ENCODE results near the gene BBC3. TPM values are rescaled to one million over a fixed set of nuclear protein-coding genes. Genes with fewer than 3 reads are reported as not detected.
"Not testable (repeated sequence)": the region's sequence is repeated elsewhere in the genome, so short reads cannot be mapped to it uniquely, and the experiment has no call there.

Gene BBC3
- total and polyA plus RNA-seq, 5 donors, result 2.1 to 4.3 (median 3.8) TPM

GRCh38 chr19:47271949-47272348, 41.0 kb upstream of the BBC3 start:
- ATAC-seq (no peak), DNase-seq (no peak)
- WGBS, result 71% methylated on average over 6 of the region's 6 CpGs
- Histone ChIP-seq H3K4me3 (ENCODE audit: low read length) (no peak overlapping the region), H3K4me1 (ENCODE audit: control insufficient read depth, insufficient read depth, low read length) (no peaks in the 10 kb centered on the region), H3K9me3 (ENCODE audit: control insufficient read depth, low read length) (no peaks in the 10 kb centered on the region), H3K27me3 (ENCODE audit: control insufficient read depth, insufficient read depth) (no peaks in the 10 kb centered on the region), H3K27ac (ENCODE audit: low read length) (no peak overlapping the region)
- intact Hi-C loops (cut with DNase I), result no loop called here

DNA sequence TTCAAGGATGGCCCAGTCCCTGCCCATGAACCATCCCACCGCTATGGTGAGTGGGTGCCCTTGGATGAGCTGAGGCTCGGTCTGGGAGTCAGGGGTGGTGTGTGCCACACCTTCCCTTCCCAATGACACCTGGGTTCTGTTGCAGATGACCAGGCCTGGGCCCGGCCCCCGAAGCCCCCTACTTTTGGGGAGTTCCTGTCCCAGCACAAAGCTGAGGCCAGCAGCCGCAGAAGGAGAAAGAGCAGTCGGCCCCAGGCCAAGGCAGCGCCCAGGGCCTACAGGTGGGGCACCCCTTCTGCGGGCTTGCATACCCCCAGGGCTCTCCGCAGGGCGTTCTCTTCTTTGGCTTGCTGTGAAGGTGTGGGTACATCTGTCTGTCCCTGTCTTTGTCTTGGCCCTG, 39.4 kb upstream of the BBC3 start:
- H3K4me1 ChIP-seq (ENCODE audit: control insufficient read depth, insufficient read depth, low read length), result no peaks in the 10 kb centered on the region
- no peak overlapping the region for H3K27ac ChIP-seq (ENCODE audit: low read length)
- ATAC-seq, result no peak
- H3K4me3 ChIP-seq (ENCODE audit: low read length), result no peak overlapping the region
- H3K27me3 ChIP-seq (ENCODE audit: control insufficient read depth, insufficient read depth), result no peaks in the 10 kb centered on the region
- DNase-seq, result no peak
- intact Hi-C loops (cut with DNase I), result no loop called here
- H3K9me3 ChIP-seq (ENCODE audit: control insufficient read depth, low read length), result no peaks in the 10 kb centered on the region
- WGBS, result 94% methylated on average over 10 of the region's 10 CpGs

- H3K9me3 ChIP-seq (ENCODE audit: control insufficient read depth, low read length), result no peaks in the 10 kb centered on the region
- intact Hi-C loops (cut with DNase I), result no loop called here
These were observed 38.6 kb upstream of the BBC3 start for GRCh38 chr19:47269596-47269995.

DNA sequence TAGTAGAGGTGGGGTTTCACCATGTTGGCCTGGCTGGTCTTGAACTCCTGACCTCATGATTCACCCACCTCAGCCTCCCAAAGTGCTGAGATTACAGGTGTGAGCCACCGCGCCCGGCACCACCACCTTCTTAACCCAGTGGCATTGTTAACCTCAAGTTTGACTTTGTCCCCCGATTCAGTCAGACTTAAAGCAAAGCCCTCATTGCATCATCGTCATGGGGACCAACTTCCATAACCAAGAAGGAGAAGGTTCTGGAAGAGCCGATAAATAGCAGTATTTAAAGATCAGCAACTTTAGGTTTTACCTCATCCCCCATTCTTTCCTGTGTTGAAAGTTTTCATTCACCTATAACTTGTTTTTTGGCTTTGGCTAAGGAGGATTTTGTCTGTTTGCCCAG, 37.0 kb upstream of the BBC3 start:
- no peaks in the 10 kb centered on the region for H3K27me3 ChIP-seq (ENCODE audit: control insufficient read depth, insufficient read depth)
- H3K4me3 ChIP-seq (ENCODE audit: low read length), result no peak overlapping the region
- no peaks in the 10 kb centered on the region for H3K9me3 ChIP-seq (ENCODE audit: control insufficient read depth, low read length)
- DNase-seq, result no peak
- H3K4me1 ChIP-seq (ENCODE audit: control insufficient read depth, insufficient read depth, low read length), result no peaks in the 10 kb centered on the region
- intact Hi-C loops (cut with DNase I), result no loop called here
- no peak for ATAC-seq
- WGBS, result 93% methylated on average over 6 of the region's 6 CpGs
- H3K27ac ChIP-seq (ENCODE audit: low read length), result no peak overlapping the region

More at GRCh38 chr19:47269596-47269995, 38.6 kb upstream of the BBC3 start:
- Histone ChIP-seq H3K27me3 (ENCODE audit: control insufficient read depth, insufficient read depth) (no peaks in the 10 kb centered on the region), H3K4me3 (ENCODE audit: low read length) (no peak overlapping the region), H3K27ac (ENCODE audit: low read length) (no peak overlapping the region), H3K4me1 (ENCODE audit: control insufficient read depth, insufficient read depth, low read length) (no peaks in the 10 kb centered on the region)
- WGBS, result 87% methylated on average over 7 of the region's 7 CpGs
- ATAC-seq, result no peak
- DNase-seq, result no peak

DNA sequence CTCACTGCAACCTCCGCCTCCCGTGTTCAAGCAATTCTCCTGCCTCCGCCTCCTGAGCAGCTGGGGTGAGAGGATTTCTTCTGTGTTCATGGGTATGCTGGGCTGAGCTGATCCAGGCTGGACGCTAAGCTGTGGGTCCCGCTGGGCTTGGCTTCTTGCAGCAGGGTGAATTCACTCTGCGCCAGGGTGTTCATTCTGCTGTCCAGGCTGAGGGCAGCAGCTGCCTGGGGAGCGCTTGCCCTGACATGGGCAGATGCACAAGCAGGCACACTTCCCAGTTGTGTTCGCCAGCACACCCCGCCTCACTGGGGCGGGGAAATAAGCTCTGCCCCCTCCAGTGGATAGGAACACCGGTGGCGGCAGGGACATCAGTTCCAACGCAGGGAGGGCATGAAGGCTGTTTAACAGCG, 36.4 kb upstream of the BBC3 start:
- H3K27me3 ChIP-seq (ENCODE audit: control insufficient read depth, insufficient read depth), result no peaks in the 10 kb centered on the region
- no peak for DNase-seq
- no peak for ATAC-seq
- H3K4me3 ChIP-seq (ENCODE audit: low read length), result no peak overlapping the region
- H3K9me3 ChIP-seq (ENCODE audit: control insufficient read depth, low read length), result no peaks in the 10 kb centered on the region
- H3K4me1 ChIP-seq (ENCODE audit: control insufficient read depth, insufficient read depth, low read length), result no peaks in the 10 kb centered on the region
- 89% methylated on average over 14 of the region's 14 CpGs for WGBS
- H3K27ac ChIP-seq (ENCODE audit: low read length), result no peak overlapping the region
- intact Hi-C loops (cut with DNase I), result no loop called here

- H3K27me3 ChIP-seq (ENCODE audit: control insufficient read depth, insufficient read depth), result no peaks in the 10 kb centered on the region
- DNase-seq, result no peak
- no peaks in the 10 kb centered on the region for H3K4me1 ChIP-seq (ENCODE audit: control insufficient read depth, insufficient read depth, low read length)
- WGBS, result 94% methylated on average over 21 of the region's 21 CpGs
- intact Hi-C loops (cut with DNase I), result no loop called here
- H3K9me3 ChIP-seq (ENCODE audit: control insufficient read depth, low read length), result no peaks in the 10 kb centered on the region
- peak in 1 of 2 donors; percentile 3 for ATAC-seq
- H3K27ac ChIP-seq (ENCODE audit: low read length), result no peak overlapping the region
- H3K4me3 ChIP-seq (ENCODE audit: low read length), result no peak overlapping the region
These were observed 35.5 kb upstream of the BBC3 start for GRCh38 chr19:47266401-47266941.

- ATAC-seq (no peak), DNase-seq (no peak)
- H3K4me1 ChIP-seq (ENCODE audit: control insufficient read depth, insufficient read depth, low read length), result no peaks in the 10 kb centered on the region
- no peak overlapping the region for H3K4me3 ChIP-seq (ENCODE audit: low read length)
- H3K27ac ChIP-seq (ENCODE audit: low read length), result no peak overlapping the region
- intact Hi-C loops (cut with DNase I), result no loop called here
- H3K9me3 ChIP-seq (ENCODE audit: control insufficient read depth, low read length), result no peaks in the 10 kb centered on the region
- WGBS, result 95% methylated on average over 30 of the region's 30 CpGs
- H3K27me3 ChIP-seq (ENCODE audit: control insufficient read depth, insufficient read depth), result no peaks in the 10 kb centered on the region
These were observed 33.6 kb upstream of the BBC3 start for GRCh38 chr19:47264629-47265028.

- ATAC-seq; intact Hi-C loops (cut with DNase I); H3K4me1 ChIP-seq (ENCODE audit: control insufficient read depth, insufficient read depth, low read length); H3K27me3 ChIP-seq (ENCODE audit: control insufficient read depth, insufficient read depth); H3K4me3 ChIP-seq (ENCODE audit: low read length); H3K27ac ChIP-seq (ENCODE audit: low read length); H3K9me3 ChIP-seq (ENCODE audit: control insufficient read depth, low read length); DNase-seq: not testable (repeated sequence)
- WGBS, result 80% methylated on average over 14 of the region's 14 CpGs
These were observed 31.2 kb upstream of the BBC3 start for GRCh38 chr19:47261946-47262793.

DNA sequence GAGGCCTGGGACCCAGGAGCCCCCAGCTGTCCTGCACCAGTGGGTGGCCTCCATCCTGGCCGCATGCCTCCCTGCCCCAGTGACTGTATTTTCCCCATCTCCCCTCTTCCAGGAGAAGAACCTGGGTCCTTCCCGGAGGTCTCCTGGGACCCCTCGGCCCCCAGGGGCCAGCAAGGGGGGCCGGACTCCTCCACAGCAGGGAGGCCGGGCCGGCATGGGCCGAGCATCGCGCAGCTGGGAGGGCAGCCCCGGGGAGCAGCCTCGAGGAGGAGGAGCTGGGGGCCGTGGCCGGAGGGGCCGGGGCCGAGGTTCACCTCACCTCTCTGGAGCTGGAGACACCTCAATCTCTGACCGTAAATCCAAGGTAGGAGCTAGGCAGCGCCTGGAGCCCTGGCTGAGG, 29.5 kb upstream of the BBC3 start:
- peak in 1 of 3 donors; percentile 71 for DNase-seq
- no peak overlapping the region for H3K27ac ChIP-seq (ENCODE audit: low read length)
- 94% methylated on average over 17 of the region's 17 CpGs for WGBS

DNA sequence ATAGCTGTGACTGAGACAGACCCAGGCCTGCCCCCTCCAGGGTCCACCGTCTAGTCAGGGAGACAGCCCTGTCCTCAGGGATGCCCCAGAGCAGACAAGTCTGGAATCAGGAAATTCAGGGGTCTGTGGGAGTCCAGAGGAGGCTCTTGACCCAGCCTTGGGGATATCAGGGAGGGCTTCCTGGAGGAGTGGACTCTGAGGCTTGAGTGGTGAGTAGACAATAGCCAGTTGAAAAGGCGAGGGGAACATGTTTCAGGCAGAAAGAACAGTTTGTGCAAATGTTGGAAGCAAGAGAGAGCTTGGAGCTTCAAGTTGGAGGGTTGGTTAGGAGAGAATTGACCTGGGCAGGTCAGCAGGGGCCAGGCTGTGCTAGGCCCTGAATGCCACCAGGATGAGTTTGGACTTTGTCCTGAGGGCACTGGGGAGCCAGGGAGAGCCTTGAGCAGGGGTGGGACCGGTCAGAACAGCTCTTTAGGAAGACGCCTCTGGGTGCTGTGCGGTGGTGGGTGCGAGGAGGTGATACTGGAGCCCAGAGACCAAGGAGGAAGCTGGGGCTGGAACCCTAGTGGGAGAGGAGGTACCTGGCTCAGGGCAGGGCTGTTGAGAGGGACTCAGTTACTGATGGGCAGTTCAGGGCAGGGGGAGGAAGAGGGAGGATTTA, 28.0 kb upstream of the BBC3 start:
- WGBS, result 91% methylated on average over 6 of the region's 6 CpGs
- H3K27ac ChIP-seq (ENCODE audit: low read length), result no peak overlapping the region
- intact Hi-C loops (cut with DNase I), result no loop called here

More for the DNA sequence above, 29.5 kb upstream of the BBC3 start:
- H3K27me3 ChIP-seq (ENCODE audit: control insufficient read depth, insufficient read depth), result no peaks in the 10 kb centered on the region
- no peak overlapping the region for H3K4me3 ChIP-seq (ENCODE audit: low read length)
- intact Hi-C loops (cut with DNase I), result no loop called here
- H3K9me3 ChIP-seq (ENCODE audit: control insufficient read depth, low read length), result no peaks in the 10 kb centered on the region
- ATAC-seq, result no peak
- peaks cover 4% of the 10 kb centered on the region for H3K4me1 ChIP-seq (ENCODE audit: control insufficient read depth, insufficient read depth, low read length)

DNA sequence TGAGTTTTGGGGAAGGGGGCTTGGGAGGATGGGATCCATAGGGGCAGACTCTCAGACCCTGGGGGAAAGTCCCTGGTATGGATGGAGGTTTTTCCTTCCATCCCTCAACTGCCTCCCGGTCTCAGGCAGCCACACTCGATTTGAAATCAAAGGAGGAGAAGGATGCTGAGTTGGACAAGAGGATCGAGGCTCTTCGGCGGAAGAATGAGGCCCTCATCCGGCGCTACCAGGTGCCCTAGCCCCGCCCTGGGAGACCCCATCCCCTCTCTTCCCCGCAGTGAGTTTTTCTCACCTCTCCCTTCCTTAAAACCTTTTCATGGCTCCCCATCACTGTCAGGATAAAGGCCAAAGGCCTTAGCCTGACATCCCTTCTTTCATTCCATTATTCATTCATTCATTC, 27.4 kb upstream of the BBC3 start:
- Histone ChIP-seq H3K9me3 (ENCODE audit: control insufficient read depth, low read length) (no peaks in the 10 kb centered on the region), H3K4me3 (ENCODE audit: low read length) (no peak overlapping the region), H3K4me1 (ENCODE audit: control insufficient read depth, insufficient read depth, low read length) (peaks cover 4% of the 10 kb centered on the region), H3K27ac (ENCODE audit: low read length) (no peak overlapping the region), H3K27me3 (ENCODE audit: control insufficient read depth, insufficient read depth) (no peaks in the 10 kb centered on the region)
- intact Hi-C loops (cut with DNase I), result no loop called here
- DNase-seq, result no peak
- 82% methylated on average over 9 of the region's 9 CpGs for WGBS
- ATAC-seq, result no peak

More for the DNA sequence above, 28.0 kb upstream of the BBC3 start:
- Histone ChIP-seq H3K4me1 (ENCODE audit: control insufficient read depth, insufficient read depth, low read length) (peaks cover 4% of the 10 kb centered on the region), H3K9me3 (ENCODE audit: control insufficient read depth, low read length) (no peaks in the 10 kb centered on the region), H3K4me3 (ENCODE audit: low read length) (no peak overlapping the region), H3K27me3 (ENCODE audit: control insufficient read depth, insufficient read depth) (no peaks in the 10 kb centered on the region)
- no peak for ATAC-seq
- DNase-seq, result peak in 1 of 3 donors; percentile 60

All from right cardiac atrium (tissue), 5 donors.